Breast epithelium (tissue), 3 donors: ENCODE data around the gene DSG4.

Experiments
- POLR2A ChIP-seq: fragments of 450-650 bp; IDR thresholded peaks from one replicate; pipeline ENCODE4 v1.6.1; 2016; ENCODE audit warnings: antibody characterized with exemption, mild to moderate bottlenecking, moderate library complexity
- POLR2AphosphoS5 ChIP-seq, 3 donors: sonication (generic); formaldehyde crosslinking; IDR thresholded peaks; one replicate each; pipeline ENCODE4 v1.6.1; 2017; ENCODE audit warnings: antibody characterized with exemption in 3 of 3
- TF ChIP-seq, protein P1 (sequence below), 3 donors: fragments of 450-650 bp; IDR thresholded peaks; one replicate each; pipeline ENCODE4 v1.5.1; 2016 to 2017; ENCODE audit warnings: antibody characterized with exemption in 3 of 3, mild to moderate bottlenecking in 3 of 3, moderate library complexity in 3 of 3

GRCh38 chr18:31430072-31430471 is 53.5 kb downstream of the DSG4 start:
- TF ChIP-seq, protein P1, sequence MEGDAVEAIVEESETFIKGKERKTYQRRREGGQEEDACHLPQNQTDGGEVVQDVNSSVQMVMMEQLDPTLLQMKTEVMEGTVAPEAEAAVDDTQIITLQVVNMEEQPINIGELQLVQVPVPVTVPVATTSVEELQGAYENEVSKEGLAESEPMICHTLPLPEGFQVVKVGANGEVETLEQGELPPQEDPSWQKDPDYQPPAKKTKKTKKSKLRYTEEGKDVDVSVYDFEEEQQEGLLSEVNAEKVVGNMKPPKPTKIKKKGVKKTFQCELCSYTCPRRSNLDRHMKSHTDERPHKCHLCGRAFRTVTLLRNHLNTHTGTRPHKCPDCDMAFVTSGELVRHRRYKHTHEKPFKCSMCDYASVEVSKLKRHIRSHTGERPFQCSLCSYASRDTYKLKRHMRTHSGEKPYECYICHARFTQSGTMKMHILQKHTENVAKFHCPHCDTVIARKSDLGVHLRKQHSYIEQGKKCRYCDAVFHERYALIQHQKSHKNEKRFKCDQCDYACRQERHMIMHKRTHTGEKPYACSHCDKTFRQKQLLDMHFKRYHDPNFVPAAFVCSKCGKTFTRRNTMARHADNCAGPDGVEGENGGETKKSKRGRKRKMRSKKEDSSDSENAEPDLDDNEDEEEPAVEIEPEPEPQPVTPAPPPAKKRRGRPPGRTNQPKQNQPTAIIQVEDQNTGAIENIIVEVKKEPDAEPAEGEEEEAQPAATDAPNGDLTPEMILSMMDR (IDR thresholded peaks at IDR 0.05): no peak
- TF ChIP-seq POLR2A: no peak
- no peak for TF ChIP-seq POLR2AphosphoS5 (IDR thresholded peaks at IDR 0.05)
